SK-N-SH treated with all-trans-retinoic acid at 6 μM for 48 hours (cell line): Measurements from ENCODE around the gene SRM.

Experiments
- ARNTL ChIP-seq: fragments of 450-650 bp; formaldehyde crosslinking; IDR thresholded peaks from 2 replicates; pipeline ENCODE4 v1.5.0; 2020; ENCODE audit warnings: low read depth, mild to moderate bottlenecking, moderate library complexity, borderline replicate concordance
- BACH2 ChIP-seq: fragments of 250-450 bp; sonication (Bioruptor Pico); IDR thresholded peaks from 2 replicates; pipeline ENCODE4 v1.9.0; 2021; ENCODE audit warnings: mild to moderate bottlenecking, borderline replicate concordance
- CSDC2 ChIP-seq: fragments of 250-450 bp; sonication (Bioruptor Pico); IDR thresholded peaks from 2 replicates; pipeline ENCODE4 v1.5.0; 2020; ENCODE audit warnings: mild to moderate bottlenecking, moderate library complexity
- ESRRG ChIP-seq: fragments of 250-450 bp; sonication (Bioruptor Pico); IDR thresholded peaks from 2 replicates; pipeline ENCODE4 v1.6.1; 2021; ENCODE audit warnings: mild to moderate bottlenecking
- ISL1 ChIP-seq: fragments of 250-450 bp; sonication (Bioruptor Pico); IDR thresholded peaks from 2 replicates; pipeline ENCODE4 v2.1.2; 2022; ENCODE audit warnings: mild to moderate bottlenecking, moderate library complexity
- PPARA ChIP-seq: fragments of 250-450 bp; sonication (Bioruptor Pico); IDR thresholded peaks from 2 replicates; pipeline ENCODE4 v1.5.0; 2020; ENCODE audit warnings: mild to moderate bottlenecking, borderline replicate concordance
- RARB ChIP-seq: fragments of 250-450 bp; sonication (Bioruptor Pico); IDR thresholded peaks from 2 replicates; pipeline ENCODE4 v1.8.0; 2021; ENCODE audit warnings: mild to moderate bottlenecking, moderate library complexity
- TCF4 ChIP-seq: fragments of 250-450 bp; sonication (Bioruptor Pico); IDR thresholded peaks from 2 replicates; pipeline ENCODE4 v1.8.0; 2021; ENCODE audit warnings: mild to moderate bottlenecking, moderate library complexity, borderline replicate concordance
- TOX ChIP-seq: fragments of 250-450 bp; sonication (Bioruptor Pico); IDR thresholded peaks from 2 replicates; pipeline ENCODE4 v1.8.0; 2021; ENCODE audit warnings: mild to moderate bottlenecking, moderate library complexity, borderline replicate concordance
- ZC3H10 ChIP-seq: fragments of 250-450 bp; sonication (Bioruptor Pico); IDR thresholded peaks from 2 replicates; pipeline ENCODE4 v1.5.1; 2021; ENCODE audit warnings: mild to moderate bottlenecking, moderate library complexity
- ZFP3 ChIP-seq: fragments of 250-450 bp; sonication (Bioruptor Pico); IDR thresholded peaks from 2 replicates; pipeline ENCODE4 v1.5.0; 2020; ENCODE audit warnings: mild to moderate bottlenecking, moderate library complexity
- ZFP30 ChIP-seq: fragments of 450-650 bp; formaldehyde crosslinking; IDR thresholded peaks from 2 replicates; pipeline ENCODE4 v1.5.0; 2022; ENCODE audit warnings: mild to moderate bottlenecking, moderate library complexity
- ZNF565 ChIP-seq: fragments of 450-650 bp; formaldehyde crosslinking; conservative IDR thresholded peaks from 2 replicates; pipeline ENCODE4 v1.5.0; 2020; ENCODE audit warnings: low read depth, mild to moderate bottlenecking, moderate library complexity
- TF ChIP-seq, protein P1 (sequence below): fragments of 250-450 bp; sonication (Bioruptor Pico); IDR thresholded peaks from 2 replicates; pipeline ENCODE4 v1.8.0; 2020; ENCODE audit warnings: mild to moderate bottlenecking, moderate library complexity, borderline replicate concordance

- TF ChIP-seq ZFP30 (CRISPR knock-in tag) (no peak), ZFP3 (CRISPR knock-in tag) (no peak), RARB (CRISPR knock-in tag) (no peak), BACH2 (CRISPR knock-in tag) (no peak), TOX (CRISPR knock-in tag) (no peak), ZC3H10 (no peak), TCF4 (CRISPR knock-in tag) (no peak), CSDC2 (no peak), ARNTL (CRISPR knock-in tag) (no peak), ESRRG (no peak), ZNF565 (no peak), ISL1 (CRISPR knock-in tag) (no peak), PPARA (CRISPR knock-in tag) (no peak)
- TF ChIP-seq, protein P1, sequence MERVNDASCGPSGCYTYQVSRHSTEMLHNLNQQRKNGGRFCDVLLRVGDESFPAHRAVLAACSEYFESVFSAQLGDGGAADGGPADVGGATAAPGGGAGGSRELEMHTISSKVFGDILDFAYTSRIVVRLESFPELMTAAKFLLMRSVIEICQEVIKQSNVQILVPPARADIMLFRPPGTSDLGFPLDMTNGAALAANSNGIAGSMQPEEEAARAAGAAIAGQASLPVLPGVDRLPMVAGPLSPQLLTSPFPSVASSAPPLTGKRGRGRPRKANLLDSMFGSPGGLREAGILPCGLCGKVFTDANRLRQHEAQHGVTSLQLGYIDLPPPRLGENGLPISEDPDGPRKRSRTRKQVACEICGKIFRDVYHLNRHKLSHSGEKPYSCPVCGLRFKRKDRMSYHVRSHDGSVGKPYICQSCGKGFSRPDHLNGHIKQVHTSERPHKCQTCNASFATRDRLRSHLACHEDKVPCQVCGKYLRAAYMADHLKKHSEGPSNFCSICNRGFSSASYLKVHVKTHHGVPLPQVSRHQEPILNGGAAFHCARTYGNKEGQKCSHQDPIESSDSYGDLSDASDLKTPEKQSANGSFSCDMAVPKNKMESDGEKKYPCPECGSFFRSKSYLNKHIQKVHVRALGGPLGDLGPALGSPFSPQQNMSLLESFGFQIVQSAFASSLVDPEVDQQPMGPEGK (CRISPR knock-in tag), result no peak
These were observed 33.8 kb downstream of the SRM start for GRCh38 chr1:11026052-11026451.
